GDM1 (cell line): ENCODE measurements around the gene NCOR1.

Experiments
- DNase-seq: peaks from one replicate; lab custom pipeline; 2025; lab: John Stamatoyannopoulos, UW

The NCOR1 gene

DNA sequence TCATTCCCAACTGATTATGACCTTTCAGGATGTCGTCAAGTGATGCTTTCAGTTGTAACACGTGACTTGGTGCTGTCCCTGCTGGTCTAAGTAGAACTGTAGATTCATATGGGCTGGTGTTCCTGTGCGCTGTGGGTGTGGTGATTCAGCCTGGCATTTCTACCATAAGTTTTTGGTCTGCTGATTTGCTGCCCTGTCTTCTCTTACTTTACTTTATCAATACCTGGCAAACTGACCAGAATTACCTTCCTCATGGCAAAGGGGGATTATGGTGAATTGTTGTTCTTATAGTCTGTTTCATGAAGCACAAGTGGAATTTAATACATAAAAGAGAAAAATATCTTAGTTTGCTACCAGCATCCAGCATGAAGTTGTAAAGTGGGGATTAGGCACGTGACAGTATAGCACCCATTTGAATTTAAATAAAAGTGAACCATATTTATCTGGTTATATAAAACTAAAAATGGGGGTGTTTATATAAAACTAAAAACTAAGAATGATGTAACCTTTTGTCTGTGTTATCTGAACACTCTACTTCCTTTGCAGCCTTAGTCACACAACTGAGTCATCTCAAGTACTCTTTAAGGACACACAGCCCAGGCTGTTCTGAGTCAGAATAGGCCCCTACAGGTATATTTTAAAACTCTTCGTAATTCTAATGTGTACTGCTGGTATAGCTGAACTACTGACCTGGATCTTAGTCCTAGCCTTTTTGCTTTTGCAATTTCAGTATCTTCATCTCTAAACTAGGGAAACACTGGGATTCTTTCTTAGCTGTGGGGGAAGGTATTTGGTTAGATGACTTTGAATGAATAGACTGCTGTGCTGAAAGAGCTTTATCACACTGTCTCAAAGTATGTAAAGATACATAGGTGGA is 187.4 kb downstream of the NCOR1 start:
- no peak for DNase-seq

DNA sequence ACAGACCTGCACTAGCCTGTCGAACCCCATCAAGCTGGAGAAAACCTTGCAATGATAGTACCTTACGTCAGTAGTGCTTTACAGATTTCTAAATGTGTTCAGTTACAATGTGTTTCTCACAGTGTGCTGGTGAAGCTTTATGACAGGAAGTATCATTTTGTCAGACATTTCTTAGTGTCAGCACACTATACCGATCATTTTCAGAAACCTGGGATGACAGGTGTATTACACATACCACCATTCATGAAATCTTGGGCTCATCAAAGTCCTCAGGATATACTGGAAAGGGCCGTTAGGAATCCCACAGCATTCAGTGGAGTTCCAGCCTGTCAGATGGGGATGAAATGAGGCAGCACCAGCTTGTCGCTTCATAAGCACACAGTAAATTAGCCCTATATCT is 188.4 kb downstream of the NCOR1 start:
- no peak for DNase-seq

DNA sequence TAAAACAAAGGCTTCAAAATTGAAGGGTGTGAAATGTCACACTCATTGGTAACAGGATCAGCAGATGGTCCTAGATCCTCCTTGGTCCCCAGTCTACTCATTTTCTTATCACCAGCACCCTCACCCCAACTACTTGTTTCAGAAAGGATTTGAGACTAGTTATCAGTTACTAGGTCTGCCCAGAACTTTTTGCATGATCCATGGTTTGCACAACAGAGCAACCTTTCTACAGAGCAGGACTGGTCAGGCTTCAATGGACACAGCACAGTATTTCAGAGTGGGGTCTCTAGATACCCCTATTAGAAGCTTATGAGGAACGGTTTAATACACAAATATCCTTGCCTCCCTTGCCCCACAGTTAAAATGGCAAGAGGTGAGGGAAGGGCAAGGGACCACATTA is 190.1 kb downstream of the NCOR1 start:
- no peak for DNase-seq

DNA sequence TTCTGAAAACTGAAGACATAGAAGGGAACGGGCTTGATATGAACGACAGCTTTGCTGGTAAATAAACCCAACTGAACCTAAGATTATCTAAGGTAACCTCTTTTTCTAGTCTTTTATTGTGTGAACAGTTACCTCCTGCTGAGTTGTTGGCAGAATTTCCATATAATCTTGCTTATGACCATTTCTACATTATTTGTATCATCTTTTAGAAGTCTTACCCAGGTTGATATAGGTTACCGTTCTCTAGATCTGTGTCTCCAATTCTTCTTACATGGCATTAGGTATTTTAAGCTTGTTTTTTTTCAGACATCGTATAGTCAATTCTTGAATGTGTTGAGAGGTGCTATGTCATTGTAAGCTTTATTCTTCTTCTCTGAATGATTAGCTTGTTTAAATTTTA is 191.5 kb downstream of the NCOR1 start:
- no peak for DNase-seq

DNA sequence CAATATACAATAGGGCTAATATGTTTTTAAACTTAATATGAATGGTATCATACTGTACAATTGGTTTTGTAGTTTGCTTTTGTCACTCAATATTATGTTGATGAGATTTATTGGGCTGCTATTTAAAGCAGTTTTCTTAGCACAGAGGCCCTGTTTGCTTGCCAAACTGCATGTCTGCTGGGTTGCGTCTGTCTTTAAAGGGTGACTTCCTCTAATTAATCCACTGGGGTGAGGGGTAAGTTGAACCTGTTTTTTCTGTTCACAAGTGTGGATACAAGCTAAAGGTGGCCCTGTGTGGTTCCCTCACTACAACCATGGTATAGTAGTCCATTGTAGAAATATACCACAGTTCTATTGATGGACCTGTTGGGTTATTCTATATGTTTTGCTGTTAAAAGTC is 196.0 kb downstream of the NCOR1 start:
- no peak for DNase-seq

DNA sequence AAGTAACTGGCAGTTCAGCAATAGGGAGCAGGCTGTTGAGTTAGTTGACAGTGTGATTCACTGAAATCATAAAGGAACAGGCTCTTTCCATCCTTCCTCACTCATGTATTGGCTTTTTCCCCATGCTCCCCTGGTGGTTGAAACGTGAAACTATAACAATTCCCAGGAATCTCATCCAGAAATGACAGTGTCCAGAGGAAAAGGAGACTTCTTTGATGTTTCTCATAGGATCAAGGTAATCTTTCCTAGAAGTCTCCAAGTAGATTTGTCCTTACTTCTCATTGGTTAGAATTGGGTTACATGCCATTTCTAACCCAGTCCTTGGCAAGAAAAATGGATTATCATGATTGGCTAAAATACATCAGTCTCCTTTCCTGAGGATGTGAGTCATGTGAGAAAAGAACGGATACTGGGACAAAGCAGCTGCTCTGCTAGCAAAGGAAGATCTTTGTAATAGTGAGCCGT is 201.4 kb downstream of the NCOR1 start:
- no peak for DNase-seq

DNA sequence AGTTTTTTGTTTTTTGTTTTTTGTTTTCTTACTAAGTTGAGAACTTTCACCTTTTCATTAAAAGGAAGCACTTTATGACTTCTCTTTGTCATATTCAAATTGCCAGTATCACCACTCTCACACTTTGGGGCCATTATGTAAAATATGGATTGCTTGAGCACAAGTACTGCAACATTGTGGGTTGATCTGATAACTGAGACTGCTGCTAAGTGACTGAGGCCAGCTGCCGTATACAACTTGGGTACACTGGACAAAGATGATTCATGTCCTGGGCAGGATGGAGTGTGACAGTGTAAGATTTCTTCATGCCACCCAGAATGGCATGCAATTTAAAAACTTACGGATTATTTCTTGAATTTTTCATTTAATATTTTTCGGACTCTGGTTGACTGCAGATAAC is 207.9 kb downstream of the NCOR1 start:
- DNase-seq = no peak

DNA sequence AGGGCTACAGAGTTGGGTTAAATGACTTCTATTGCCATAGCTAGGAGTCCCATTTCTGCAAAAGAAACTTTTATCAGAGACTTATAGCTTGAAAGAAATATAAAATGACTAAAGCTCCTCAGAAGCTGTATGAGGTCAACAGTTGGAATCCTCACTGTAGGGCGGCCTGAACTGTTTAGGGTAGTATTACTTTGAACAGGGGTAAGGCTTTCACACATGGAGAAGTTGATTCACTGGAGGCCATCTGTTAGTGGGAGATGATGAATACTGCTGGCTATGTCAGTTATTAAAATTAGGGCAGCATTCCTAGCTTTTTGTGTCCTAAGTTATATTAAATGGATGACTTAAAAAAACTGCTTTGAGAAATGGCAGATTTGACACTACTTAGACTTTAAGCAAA is 209.7 kb downstream of the NCOR1 start:
- DNase-seq = no peak

DNA sequence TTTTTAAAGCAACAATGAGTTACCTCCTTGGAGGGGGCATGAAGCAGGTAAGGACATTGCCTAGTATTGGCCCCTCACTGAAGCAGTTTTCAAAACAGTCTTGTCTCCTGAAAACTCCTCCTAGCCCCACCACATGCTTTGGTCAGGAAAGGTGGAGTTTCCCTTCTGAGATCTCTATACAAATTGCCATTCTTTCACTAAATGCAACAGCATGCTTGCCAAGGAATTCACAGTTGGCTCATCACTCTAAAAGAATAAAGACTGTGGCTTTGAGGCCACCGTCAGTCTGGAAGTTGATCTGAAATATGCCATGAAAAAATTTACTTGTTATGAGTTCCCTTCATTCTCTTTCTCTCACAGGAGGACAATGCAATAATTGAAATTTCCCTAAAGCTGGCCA is 211.5 kb downstream of the NCOR1 start:
- no peak for DNase-seq

DNA sequence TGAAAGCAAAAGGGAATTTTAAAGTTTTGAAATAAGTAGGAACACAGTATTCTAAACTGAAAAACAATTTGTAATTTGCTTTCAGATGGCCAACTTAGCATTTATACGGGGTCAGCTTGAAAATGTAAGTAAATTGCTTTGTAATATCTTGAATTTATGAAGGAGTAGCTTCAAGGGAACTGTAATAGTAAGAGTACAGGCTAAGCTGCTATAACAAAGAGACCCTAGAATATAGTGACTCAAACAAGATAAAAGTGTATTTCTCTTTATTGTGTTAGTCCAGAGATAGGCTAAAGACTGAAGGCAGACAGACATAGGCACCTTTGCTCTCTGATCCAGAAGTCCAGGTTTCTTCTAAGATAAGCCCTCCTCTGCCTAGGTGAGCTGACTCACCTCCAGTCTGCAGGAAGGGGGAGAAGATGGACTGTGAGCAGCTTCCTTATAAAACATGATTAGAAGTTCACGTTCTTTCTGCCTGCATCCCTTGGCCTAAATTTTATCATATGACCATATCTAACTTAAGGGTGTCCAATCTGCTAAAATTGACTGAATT is 212.6 kb downstream of the NCOR1 start:
- no peak for DNase-seq

DNA sequence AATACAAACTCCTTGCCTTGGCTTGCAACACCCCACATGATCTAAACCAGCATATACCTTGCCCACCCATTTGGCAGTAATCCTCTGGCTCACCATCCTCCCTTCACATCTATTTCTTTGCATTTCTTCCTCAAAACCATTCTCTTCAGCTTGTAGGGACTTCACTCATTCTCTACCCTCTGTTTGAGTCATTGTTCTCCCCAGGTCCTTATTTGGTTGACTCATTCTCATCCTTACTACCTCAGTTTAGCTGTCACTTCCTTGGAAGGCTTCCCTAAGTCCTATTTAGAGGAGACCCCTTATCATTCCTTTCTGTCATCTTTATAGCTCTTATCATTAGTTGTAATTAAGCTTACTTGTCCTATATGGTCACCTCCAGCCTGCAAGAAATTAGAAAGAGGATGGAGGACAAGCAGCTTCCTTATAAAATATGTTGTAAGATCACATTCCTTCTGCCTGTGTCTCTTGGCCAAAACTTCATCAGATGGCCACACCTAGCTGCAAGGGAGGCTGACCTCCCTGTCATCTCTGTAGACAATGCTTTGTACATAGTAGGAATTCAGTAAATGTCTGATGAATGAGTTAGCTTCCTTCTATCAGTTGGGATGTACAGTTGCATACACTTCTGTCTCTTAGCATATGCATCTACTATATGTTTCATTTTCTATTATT is 214.0 kb downstream of the NCOR1 start:
- DNase-seq = no peak

DNA sequence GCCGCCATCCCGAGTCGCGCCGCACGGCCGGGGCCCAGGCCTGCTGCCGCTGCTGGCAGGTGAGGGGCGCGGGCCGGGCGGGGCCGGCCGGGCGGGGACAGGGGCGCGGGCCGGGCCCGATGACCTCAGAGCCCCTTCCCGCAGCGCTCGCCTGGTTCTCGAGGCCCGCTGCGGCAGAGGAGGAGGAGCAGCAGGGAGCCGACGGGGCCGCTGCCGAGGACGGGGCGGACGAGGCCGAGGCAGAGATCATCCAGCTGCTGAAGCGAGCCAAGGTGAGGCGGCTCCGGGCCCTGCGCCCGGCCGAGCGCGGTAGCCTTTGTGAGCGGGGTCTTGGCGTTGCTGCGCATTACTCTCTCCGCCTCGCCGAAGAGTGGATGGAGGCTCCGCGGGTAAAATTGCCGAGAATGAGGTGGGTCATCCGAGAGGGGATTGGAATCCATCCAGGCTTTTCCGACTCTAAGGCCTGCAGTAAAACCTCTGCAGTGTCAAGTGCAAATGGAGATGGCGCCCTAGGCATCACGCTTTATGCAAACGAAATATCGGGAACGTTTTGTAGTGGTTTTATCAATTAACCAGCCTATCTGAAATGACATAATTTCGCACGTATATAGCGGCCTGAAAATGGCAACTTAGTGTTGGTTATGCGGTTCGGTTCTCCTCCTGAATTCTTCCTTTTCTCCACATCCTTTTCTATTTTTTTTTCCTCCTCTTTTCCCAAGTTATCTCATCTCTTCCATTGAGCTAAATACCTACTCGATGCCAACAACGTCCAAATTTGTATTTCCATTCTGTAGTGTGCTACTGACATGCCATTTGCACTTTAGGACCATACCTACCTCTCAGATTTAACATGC is 215.1 kb downstream of the NCOR1 start:
- no peak for DNase-seq

DNA sequence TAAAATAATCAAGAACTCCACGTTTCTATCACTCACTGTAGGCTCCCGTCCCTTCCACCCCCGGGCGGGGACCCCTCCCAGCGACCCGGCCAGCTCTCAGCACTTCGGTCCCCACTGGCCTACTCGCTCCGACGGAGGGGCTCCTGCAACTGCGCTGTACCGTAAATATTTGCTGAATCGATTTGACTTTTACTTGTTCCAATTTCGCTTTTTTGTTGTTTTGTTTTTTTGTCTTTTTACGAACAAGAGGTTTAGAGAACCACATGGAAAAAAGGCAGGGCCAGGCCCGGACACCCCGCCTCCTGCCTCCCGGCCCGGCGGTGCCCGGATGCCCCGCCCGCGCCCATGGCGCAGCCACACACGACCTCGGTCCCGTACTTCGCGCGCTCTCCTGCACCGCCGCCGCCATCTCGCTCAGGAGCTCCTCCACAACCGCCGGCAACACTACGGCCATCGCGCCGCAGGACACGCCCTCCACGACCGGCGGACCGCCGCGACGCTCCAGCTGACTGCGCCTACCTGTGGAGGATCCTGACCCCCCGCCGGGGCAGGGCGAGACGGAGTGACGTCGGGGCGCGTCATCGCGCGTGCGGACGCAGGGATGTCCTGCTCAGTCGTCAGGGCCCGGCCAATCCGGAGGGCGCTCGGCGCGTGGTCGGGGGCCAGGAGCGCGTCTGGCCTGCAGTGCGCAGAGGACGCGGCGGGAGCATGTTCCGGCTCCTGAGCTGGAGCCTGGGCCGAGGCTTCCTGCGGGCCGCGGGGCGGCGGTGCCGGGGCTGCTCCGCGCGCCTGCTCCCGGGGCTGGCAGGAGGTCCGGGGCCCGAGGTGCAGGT is 216.0 kb downstream of the NCOR1 start, which contains the start of the genes TTC19 and ZSWIM7:
TTC19 (plus strand) TSS at position 684 of the 833 bp plus-strand sequence; CDS start at position 709, 25 bp downstream.
ZSWIM7 (minus strand) TSS at position 564 of the 833 bp plus-strand sequence; CDS start at position 454, 110 bp downstream.
- DNase-seq = peak; percentile 96

DNA sequence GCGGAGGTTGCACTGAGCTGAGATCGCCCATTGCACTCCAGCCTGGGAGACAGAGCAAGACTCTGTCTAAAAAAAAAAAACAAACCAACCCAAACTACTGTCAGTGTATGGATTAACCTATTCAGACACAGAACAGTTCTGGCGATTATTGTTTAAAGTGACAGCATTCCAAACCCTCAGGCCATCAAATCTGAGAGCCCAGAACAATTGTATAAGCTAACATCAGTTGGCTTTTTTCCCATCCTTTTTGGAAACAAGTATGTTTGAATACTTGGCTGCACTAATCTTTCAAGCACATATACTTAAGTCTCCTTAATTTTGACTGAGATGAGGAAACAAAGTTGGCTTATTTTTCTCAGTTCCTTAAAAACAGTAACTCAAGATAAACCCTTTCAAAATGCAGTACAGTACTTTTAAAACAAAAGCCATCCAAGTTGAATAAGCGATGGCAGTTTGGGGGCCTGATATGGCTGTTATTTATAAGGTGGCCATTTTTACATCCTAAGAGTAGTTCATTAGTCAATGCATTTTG is 217.2 kb downstream of the NCOR1 start:
- DNase-seq = no peak

DNA sequence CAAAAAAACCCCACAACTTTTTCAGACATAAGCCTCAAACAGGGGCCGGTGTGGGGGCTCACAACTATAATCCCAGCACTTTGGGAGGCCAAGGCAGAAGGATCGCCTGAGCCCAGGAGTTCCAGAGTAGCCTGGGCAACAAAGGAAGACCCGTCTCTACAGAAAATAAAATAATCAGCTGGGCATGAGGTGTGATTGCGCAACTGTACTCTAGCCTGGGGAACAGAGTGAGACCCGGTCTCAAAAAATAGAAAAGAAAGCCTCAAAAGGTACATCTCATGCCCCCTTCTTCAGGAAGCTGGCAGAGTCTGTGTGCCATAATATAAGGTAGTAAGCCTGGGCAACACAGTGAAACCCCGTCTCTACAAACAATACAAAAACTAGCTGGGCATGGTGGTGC is 219.0 kb downstream of the NCOR1 start:
- DNase-seq = no peak

DNA sequence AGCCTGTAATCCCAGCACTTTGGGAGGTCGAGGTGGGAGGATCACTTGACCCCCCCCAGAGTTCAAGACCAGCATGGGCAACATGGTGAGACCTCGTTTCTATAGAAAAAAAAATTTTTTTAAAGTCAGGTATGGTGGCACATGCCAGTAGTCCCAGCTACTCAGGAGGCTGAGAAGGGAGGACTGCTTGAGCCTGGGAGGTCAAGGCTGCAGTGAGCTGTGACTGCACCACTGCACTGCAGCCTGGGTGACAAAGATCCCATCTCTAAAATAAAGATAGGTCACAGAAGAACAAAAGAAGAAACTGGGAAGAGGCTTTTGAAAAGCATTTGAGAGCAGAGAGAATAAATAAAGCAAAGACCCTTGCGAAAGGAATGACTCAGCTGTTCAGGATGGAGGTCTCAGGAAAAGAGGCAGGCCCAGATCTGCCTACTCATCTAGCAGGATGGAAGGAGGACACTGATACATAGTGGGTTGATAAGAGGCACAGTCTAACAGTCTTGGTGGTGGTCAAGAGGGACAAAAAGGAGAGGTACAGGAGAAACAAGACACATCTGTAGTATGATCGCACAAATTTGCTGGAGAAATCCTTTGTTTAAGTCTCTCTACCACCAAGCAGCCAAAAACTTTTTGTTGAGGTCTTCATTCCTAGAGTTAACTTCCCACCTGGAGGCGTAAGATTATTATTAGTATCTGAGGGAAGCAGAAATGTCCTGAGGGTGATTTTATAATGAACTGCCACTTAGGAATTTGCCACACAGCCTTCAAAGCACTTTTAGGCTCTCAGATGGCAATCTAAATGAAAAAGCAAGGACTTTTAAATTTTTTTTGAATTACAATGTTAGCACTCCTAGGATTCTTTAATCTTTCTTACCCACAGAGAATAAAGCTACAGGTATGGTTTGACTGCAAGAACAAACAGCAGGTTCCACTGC is 233.4 kb downstream of the NCOR1 start:
- DNase-seq = no peak

DNA sequence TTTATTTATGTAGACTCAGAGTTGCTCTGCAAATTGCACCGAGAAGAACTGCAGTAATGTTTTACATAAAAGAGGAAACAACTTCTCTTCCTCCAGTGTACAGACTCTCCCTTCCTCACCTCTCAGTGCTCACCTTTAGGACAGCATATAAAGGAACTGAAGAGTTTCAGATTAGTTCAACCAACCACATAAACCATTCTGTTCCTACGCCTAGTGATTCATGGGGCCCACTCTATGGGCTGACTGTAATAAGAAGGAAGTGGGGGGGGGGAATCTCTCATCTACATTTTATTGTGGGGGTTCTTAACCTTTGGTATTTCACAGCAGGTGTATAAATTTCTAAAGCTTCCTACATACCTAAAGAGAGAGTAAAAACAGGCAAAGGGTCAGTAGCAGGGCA is 234.1 kb downstream of the NCOR1 start:
- DNase-seq = no peak
